Coronary artery (tissue), 2 donors: Measurements from ENCODE around the gene RALGAPA2.

Experiments used
- DNase-seq: peaks from one replicate; pipeline ENCODE4 v3.0.0-alpha.2; 2017; ENCODE audit warnings: low spot score
- H3K27ac ChIP-seq, 2 donors: fragments of 200-600 bp; sonication (generic); one replicate each; pipeline ENCODE4 v1.5.1; 2016 to 2019
- H3K4me3 ChIP-seq: fragments of 200-600 bp; sonication (generic); 2 replicates; pipeline ENCODE4 v1.5.1; 2016; ENCODE audit warnings: mild to moderate bottlenecking, moderate library complexity
- TF ChIP-seq, protein P1 (sequence below): fragments of 200-600 bp; sonication (generic); IDR thresholded peaks from one replicate; pipeline ENCODE4 v1.5.1; 2019; ENCODE audit warnings: antibody characterized with exemption

RALGAPA2 gene

DNA sequence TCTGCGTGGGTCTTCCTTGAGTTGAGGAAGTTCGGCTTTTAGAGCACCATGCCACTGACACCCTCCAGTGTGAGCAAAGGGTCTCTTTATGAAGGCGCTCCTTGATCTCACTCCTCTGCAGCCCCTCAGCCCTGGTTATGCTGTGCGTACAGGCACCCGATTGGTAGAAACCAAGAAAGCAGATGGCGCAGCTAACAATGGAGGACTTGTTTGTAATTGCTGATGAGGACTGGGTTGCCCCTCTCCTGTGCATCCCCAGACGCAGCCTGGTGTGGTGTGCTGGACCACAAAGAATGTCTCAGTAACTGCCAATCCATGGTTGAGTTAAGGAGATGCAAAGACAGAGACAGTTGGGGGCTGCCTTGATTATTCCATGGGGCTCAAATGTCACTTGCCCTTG is 314.3 kb downstream of the RALGAPA2 start:
- TF ChIP-seq, protein P1, sequence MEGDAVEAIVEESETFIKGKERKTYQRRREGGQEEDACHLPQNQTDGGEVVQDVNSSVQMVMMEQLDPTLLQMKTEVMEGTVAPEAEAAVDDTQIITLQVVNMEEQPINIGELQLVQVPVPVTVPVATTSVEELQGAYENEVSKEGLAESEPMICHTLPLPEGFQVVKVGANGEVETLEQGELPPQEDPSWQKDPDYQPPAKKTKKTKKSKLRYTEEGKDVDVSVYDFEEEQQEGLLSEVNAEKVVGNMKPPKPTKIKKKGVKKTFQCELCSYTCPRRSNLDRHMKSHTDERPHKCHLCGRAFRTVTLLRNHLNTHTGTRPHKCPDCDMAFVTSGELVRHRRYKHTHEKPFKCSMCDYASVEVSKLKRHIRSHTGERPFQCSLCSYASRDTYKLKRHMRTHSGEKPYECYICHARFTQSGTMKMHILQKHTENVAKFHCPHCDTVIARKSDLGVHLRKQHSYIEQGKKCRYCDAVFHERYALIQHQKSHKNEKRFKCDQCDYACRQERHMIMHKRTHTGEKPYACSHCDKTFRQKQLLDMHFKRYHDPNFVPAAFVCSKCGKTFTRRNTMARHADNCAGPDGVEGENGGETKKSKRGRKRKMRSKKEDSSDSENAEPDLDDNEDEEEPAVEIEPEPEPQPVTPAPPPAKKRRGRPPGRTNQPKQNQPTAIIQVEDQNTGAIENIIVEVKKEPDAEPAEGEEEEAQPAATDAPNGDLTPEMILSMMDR: no peak
- H3K4me3 ChIP-seq: no peak overlapping the region

DNA sequence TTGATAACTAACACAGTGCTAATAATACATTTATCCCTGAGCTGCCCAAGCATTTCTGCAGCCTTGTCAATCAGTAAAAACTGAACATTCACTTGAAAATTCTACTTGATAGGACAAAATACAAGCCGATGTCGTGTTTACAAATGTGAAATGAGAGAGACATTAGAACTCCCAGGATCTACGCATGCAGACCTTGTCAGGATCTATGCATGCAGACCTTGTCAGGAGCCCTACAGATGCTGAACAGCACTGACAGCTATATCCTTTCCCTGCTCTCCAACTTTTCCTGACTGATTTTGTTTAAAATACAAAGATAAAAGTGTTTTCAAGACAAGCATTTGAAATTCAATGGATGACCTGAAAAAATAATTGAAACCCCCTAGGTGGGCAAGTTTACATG is 315.6 kb downstream of the RALGAPA2 start:
- TF ChIP-seq, protein P1: no peak
- no peak for DNase-seq
- Histone ChIP-seq H3K4me3 (no peak overlapping the region), H3K27ac (no peak overlapping the region)

More for the DNA sequence above, 314.3 kb downstream of the RALGAPA2 start:
- no peak for DNase-seq
- no peak overlapping the region for H3K27ac ChIP-seq

DNA sequence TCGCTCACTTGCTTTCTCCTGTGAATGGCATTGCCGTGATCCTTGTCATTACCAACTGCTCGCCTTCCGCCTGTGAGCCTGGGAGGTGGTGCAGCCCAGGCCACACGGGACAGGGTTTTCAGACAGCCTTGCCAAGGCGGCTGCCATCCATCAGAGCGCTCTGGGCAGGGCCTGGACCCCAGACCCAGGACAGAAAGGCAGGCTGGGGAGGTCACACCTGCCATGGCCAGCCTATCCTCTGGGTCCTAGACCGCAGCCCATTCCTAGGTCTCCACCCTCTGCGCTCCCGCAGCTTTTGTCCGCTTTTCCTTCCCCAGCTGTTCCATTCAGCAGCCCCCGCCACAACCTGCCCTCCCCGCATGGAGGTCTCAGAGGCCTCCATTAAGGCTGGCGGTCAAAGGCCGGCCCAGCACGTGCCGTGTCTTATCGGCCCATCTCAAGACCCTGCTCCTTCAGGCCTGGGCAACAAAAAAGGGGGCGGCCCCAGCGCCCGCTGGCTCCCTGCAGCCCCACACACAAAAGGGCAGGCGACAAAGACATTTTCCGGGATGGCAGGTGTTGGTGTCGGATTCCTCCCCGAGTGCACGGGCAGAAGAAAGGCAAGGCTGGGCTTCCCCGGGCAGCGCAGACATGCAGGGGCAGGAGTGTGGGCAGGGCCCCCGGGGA is 316.4 kb downstream of the RALGAPA2 start:
- DNase-seq: no peak
- Histone ChIP-seq H3K4me3 (no peak overlapping the region), H3K27ac (no peak overlapping the region)
- TF ChIP-seq, protein P1: no peak

DNA sequence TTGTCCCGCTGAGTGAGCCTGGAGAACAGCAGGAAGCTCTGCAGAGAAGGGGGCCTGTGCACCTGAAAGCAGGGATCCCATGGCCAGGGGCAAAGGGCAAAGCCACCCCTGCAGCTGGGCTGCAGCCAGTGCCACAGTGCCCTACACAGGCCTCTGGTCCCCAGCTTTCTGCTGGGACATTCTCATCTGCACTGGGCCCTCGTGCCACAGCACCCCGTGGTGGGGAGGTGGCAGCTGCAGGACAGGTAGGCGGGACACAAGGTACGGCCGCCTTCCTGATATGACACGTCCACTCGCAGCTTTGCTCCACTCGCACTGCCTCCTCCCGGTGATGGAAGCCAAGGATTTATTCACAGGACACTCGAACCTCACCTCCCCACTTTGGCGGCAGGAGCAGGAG is 317.4 kb downstream of the RALGAPA2 start:
- TF ChIP-seq, protein P1: no peak
- no peak for DNase-seq
- Histone ChIP-seq H3K4me3 (no peak overlapping the region), H3K27ac (no peak overlapping the region)

DNA sequence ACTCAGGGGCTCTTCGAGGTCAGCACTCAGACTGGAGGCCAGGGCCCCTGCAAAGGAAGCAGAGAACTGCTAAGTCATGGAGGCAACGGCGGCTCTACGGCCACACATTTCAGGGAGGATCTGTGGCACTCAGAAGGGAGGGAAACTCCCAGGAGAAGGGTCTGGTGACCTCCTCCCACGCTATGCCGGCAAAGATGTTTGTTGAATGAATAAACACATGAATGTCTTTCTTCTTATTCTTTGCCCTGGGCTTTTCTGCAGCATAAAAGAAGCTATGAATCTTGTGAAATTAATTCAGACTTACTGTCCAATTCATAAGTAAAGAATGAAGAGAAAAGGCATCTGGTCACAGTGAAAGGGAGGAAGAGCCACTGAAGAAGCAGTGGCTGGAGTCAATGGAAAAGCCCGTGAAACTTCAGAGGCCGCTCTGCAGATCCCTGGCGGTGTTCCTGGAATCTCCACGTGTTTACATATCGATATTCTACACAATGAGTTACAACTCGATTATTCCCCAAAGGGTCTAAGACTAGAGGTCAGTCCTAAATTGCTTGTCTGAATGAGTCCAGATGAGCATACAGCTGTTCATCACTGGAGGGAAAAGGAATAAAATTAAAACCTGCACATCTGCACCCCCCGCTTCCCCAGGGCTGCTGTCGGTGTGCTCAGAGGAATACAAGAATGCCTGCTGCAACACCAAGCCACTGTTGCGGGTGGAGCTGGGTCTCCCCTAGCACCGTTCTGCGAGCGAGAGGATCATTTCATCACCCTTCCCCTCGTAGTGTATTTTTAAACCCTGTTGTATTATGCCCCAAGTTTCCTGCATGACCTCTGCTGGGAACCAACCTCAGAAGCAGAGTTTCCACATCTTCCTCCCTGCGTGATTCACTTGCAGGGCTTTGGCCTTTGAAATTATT is 319.0 kb downstream of the RALGAPA2 start:
- TF ChIP-seq, protein P1: no peak
- no peak for DNase-seq
- no peak overlapping the region for H3K4me3 ChIP-seq
- no peak overlapping the region for H3K27ac ChIP-seq

DNA sequence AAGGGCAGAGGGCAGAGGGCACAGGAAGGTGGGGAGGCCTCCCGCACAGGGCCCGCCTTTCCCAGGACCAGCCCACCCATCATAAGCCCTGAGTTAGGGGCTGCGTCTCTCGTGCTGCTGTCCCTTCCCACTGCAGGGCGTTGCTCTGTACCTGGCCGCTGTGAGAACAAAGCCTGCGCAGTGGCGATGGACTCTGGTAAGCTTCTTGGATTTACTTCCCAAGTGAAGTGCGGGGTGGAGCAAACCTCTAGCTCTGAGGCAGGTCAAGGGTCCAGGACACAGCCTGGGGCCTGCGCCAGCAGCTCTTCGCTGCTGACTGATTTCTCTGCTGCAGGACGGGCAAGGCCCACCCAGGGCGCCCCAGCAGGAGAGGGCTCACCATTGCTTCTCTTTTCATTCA is 320.7 kb downstream of the RALGAPA2 start:
- no peak overlapping the region for H3K27ac ChIP-seq
- no peak for DNase-seq
- TF ChIP-seq, protein P1: no peak
- no peak overlapping the region for H3K4me3 ChIP-seq
